Activated CD8-positive, alpha-beta T cell treated with anti-CD3 and anti-CD28 coated beads, Interleukin-2, amount 10 ng/mL, durations not matched to agents 7 days and 5 days (primary cell): ENCODE results near the gene WFDC8. TPM values are rescaled to one million over a fixed set of nuclear protein-coding genes. Genes with fewer than 3 reads are reported as not detected.
A peak's percentile ranks its signal among the peaks of the same experiment; 100 is the strongest.

Experiments used
- ATAC-seq: fragments of 150-1000 bp; cut with Tn5 transposase; one replicate; pipeline ENCODE4 v1.10.0; 2021; ENCODE audit warnings: moderate library complexity
- CTCF ChIA-PET: fragments of 350-600 bp; sonication (Branson Sonifier 250); formaldehyde crosslinking; loops from one replicate; lab custom pipeline; 2021; ENCODE audit warnings: antibody characterized with exemption; lab: Charles Lee
- POLR2A ChIA-PET: fragments of 350-600 bp; sonication (Branson Sonifier 250); formaldehyde crosslinking; loops from one replicate; lab custom pipeline; 2021; ENCODE audit warnings: antibody characterized with exemption; lab: Charles Lee
- DNase-seq: peaks from one replicate; pipeline ENCODE4 v3.0.0-alpha.2; 2020
- H3K27ac Mint-ChIP-seq: one replicate; pipeline ENCODE4 v1.8.0; 2021; ENCODE audit warnings: mild to moderate bottlenecking, mixed read lengths
- H3K27me3 Mint-ChIP-seq: one replicate; pipeline ENCODE4 v1.8.0; 2021; ENCODE audit warnings: low read depth, mixed read lengths
- H3K36me3 Mint-ChIP-seq: one replicate; pipeline ENCODE4 v1.8.0; 2021; ENCODE audit warnings: low read depth, mixed read lengths
- H3K4me1 Mint-ChIP-seq: one replicate; pipeline ENCODE4 v1.8.0; 2021; ENCODE audit warnings: low read depth, mixed read lengths
- H3K4me3 Mint-ChIP-seq: one replicate; pipeline ENCODE4 v1.8.0; 2021; ENCODE audit warnings: mild to moderate bottlenecking, mixed read lengths
- H3K9me3 Mint-ChIP-seq: one replicate; pipeline ENCODE4 v1.8.0; 2022; ENCODE audit warnings: mixed read lengths; ENCODE audit not compliant: insufficient read depth
- total RNA-seq, 2 experiments: library from RNA; stranded (reverse); gene quantifications; one replicate each; pipeline ENCODE4 v1.2.3, GENCODE V29; 2021

WFDC8 gene
- total RNA-seq: not detected

GRCh38 chr20:45579184-45579583 lies at the start of gene WFDC8:
Gene WFDC8, minus strand, starts transcription at chr20:45579284. Its CDS starts 37 bp downstream, at chr20:45579247.
- ATAC-seq: no peak
- no peaks in the 10 kb centered on the region for H3K4me1 Mint-ChIP-seq
- H3K27ac Mint-ChIP-seq: no peak within 1 kb of the TSS
- ChIA-PET CTCF (no interaction called here), POLR2A (no interaction called here)
- H3K36me3 Mint-ChIP-seq: no peaks in the 10 kb centered on the region
- H3K4me3 Mint-ChIP-seq: no peak within 1 kb of the TSS
- no peaks in the 10 kb centered on the region for H3K9me3 Mint-ChIP-seq
- H3K27me3 Mint-ChIP-seq: peaks cover 27% of the 10 kb centered on the region
- DNase-seq: no peak

GRCh38 chr20:45626540-45626939 lies 47.5 kb upstream of the WFDC8 start:
- POLR2A ChIA-PET: no interaction called here
- Mint-ChIP-seq H3K36me3 (no peaks in the 10 kb centered on the region), H3K27me3 (peaks cover 9% of the 10 kb centered on the region), H3K27ac (no peak overlapping the region), H3K9me3 (no peaks in the 10 kb centered on the region), H3K4me1 (no peaks in the 10 kb centered on the region), H3K4me3 (no peak overlapping the region)
- DNase-seq (no peak), ATAC-seq (no peak)
- CTCF ChIA-PET: interaction anchor here (4.4 kb wide), 1 partner anchor 144 kb away, joined by 26 read pairs; no protein-coding TSS in a partner anchor

GRCh38 chr20:45621593-45621992 lies 42.5 kb upstream of the WFDC8 start:
- ATAC-seq: no peak
- H3K4me3 Mint-ChIP-seq: no peak overlapping the region

GRCh38 chr20:45617591-45617990 lies 38.5 kb upstream of the WFDC8 start:
- POLR2A ChIA-PET: no interaction called here
- H3K4me3 Mint-ChIP-seq: no peak overlapping the region
- no peaks in the 10 kb centered on the region for H3K36me3 Mint-ChIP-seq
- H3K27me3 Mint-ChIP-seq: peaks cover 10% of the 10 kb centered on the region
- DNase-seq (no peak), ATAC-seq (no peak)
- H3K27ac Mint-ChIP-seq: no peak overlapping the region
- no peaks in the 10 kb centered on the region for H3K9me3 Mint-ChIP-seq
- no peaks in the 10 kb centered on the region for H3K4me1 Mint-ChIP-seq
- CTCF ChIA-PET: interaction anchor here (1.2 kb wide), 1 partner anchor 153 kb away, joined by 5 read pairs; no protein-coding TSS in a partner anchor

More at GRCh38 chr20:45621593-45621992, 42.5 kb upstream of the WFDC8 start:
- Mint-ChIP-seq H3K9me3 (no peaks in the 10 kb centered on the region), H3K27me3 (peaks cover 6% of the 10 kb centered on the region), H3K36me3 (no peaks in the 10 kb centered on the region), H3K27ac (no peak overlapping the region), H3K4me1 (no peaks in the 10 kb centered on the region)
- CTCF ChIA-PET: no interaction called here
- POLR2A ChIA-PET: no interaction called here
- DNase-seq: no peak

GRCh38 chr20:45612314-45612713 lies 33.2 kb upstream of the WFDC8 start:
- Mint-ChIP-seq H3K4me1 (peaks cover 2% of the 10 kb centered on the region), H3K36me3 (no peaks in the 10 kb centered on the region), H3K4me3 (no peak overlapping the region), H3K27me3 (peaks cover 6% of the 10 kb centered on the region), H3K27ac (no peak overlapping the region), H3K9me3 (peaks cover 10% of the 10 kb centered on the region)
- CTCF ChIA-PET: no interaction called here
- ATAC-seq: no peak
- POLR2A ChIA-PET: no interaction called here
- DNase-seq: no peak

- H3K27ac Mint-ChIP-seq: no peak overlapping the region
- DNase-seq (no peak), ATAC-seq (no peak)
- H3K4me3 Mint-ChIP-seq: no peak overlapping the region
- no peaks in the 10 kb centered on the region for H3K36me3 Mint-ChIP-seq
- peaks cover 2% of the 10 kb centered on the region for H3K4me1 Mint-ChIP-seq
- peaks cover 15% of the 10 kb centered on the region for H3K9me3 Mint-ChIP-seq
- peaks cover 4% of the 10 kb centered on the region for H3K27me3 Mint-ChIP-seq
- POLR2A ChIA-PET: interaction anchor here (1.1 kb wide), 1 partner anchor 160 kb away, joined by 3 read pairs; no protein-coding TSS in a partner anchor
- CTCF ChIA-PET: no interaction called here
These were observed 32.0 kb upstream of the WFDC8 start for GRCh38 chr20:45611054-45611453.

GRCh38 chr20:45607810-45608209 lies 28.7 kb upstream of the WFDC8 start:
- Mint-ChIP-seq H3K4me1 (peaks cover 2% of the 10 kb centered on the region), H3K27me3 (no peaks in the 10 kb centered on the region), H3K9me3 (peaks cover 20% of the 10 kb centered on the region), H3K27ac (no peak overlapping the region), H3K4me3 (no peak overlapping the region), H3K36me3 (no peaks in the 10 kb centered on the region)
- POLR2A ChIA-PET: no interaction called here
- DNase-seq (no peak), ATAC-seq (no peak)
- CTCF ChIA-PET: no interaction called here

GRCh38 chr20:45595235-45595634 lies 16.2 kb upstream of the WFDC8 start:
- ATAC-seq: no peak

GRCh38 chr20:45593498-45593897 lies 14.4 kb upstream of the WFDC8 start:
- CTCF ChIA-PET: interaction anchor here (1.0 to 3.7 kb wide), 3 partner anchors 134 to 177 kb away, joined by 3 to 18 read pairs (median 3); no protein-coding TSS in a partner anchor
- no peaks in the 10 kb centered on the region for H3K4me1 Mint-ChIP-seq

More at GRCh38 chr20:45595235-45595634, 16.2 kb upstream of the WFDC8 start:
- Mint-ChIP-seq H3K27me3 (peaks cover 22% of the 10 kb centered on the region), H3K36me3 (no peaks in the 10 kb centered on the region), H3K4me3 (no peak overlapping the region), H3K9me3 (no peaks in the 10 kb centered on the region), H3K4me1 (no peaks in the 10 kb centered on the region), H3K27ac (no peak overlapping the region)
- ChIA-PET CTCF (interaction anchor here (3.7 kb wide), 1 partner anchor 176 kb away, joined by 18 read pairs; no protein-coding TSS in a partner anchor), POLR2A (no interaction called here)
- DNase-seq: no peak

GRCh38 chr20:45592574-45593189 lies 13.6 kb upstream of the WFDC8 start:
- Mint-ChIP-seq H3K27me3 (peaks cover 23% of the 10 kb centered on the region), H3K36me3 (no peaks in the 10 kb centered on the region), H3K9me3 (no peaks in the 10 kb centered on the region), H3K4me3 (no peak overlapping the region), H3K27ac (no peak overlapping the region), H3K4me1 (no peaks in the 10 kb centered on the region)
- peak; percentile 60 for ATAC-seq
- ChIA-PET CTCF (interaction anchor here (0.6 to 3.7 kb wide), 5 partner anchors 71 to 274 kb away, joined by 3 to 19 read pairs (median 4); no protein-coding TSS in a partner anchor), POLR2A (no interaction called here)
- DNase-seq: peak; percentile 50

More at GRCh38 chr20:45593498-45593897, 14.4 kb upstream of the WFDC8 start:
- Mint-ChIP-seq H3K27me3 (peaks cover 24% of the 10 kb centered on the region), H3K9me3 (no peaks in the 10 kb centered on the region), H3K27ac (no peak overlapping the region), H3K36me3 (no peaks in the 10 kb centered on the region), H3K4me3 (no peak overlapping the region)
- no peak for ATAC-seq
- DNase-seq: no peak
- POLR2A ChIA-PET: no interaction called here

- peaks cover 18% of the 10 kb centered on the region for H3K27me3 Mint-ChIP-seq
- DNase-seq (no peak), ATAC-seq (no peak)
- ChIA-PET CTCF (no interaction called here), POLR2A (no interaction called here)
- H3K4me1 Mint-ChIP-seq: no peaks in the 10 kb centered on the region
- no peak overlapping the region for H3K4me3 Mint-ChIP-seq
- no peaks in the 10 kb centered on the region for H3K9me3 Mint-ChIP-seq
- no peaks in the 10 kb centered on the region for H3K36me3 Mint-ChIP-seq
- H3K27ac Mint-ChIP-seq: no peak overlapping the region
These were observed 10.6 kb upstream of the WFDC8 start for GRCh38 chr20:45589725-45590124.

GRCh38 chr20:45588800-45589199 lies 9.7 kb upstream of the WFDC8 start:
- ChIA-PET POLR2A (no interaction called here), CTCF (no interaction called here)

More at GRCh38 chr20:45588800-45589199, 9.7 kb upstream of the WFDC8 start:
- DNase-seq (no peak), ATAC-seq (no peak)
- Mint-ChIP-seq H3K27me3 (peaks cover 10% of the 10 kb centered on the region), H3K9me3 (no peaks in the 10 kb centered on the region), H3K4me3 (no peak overlapping the region), H3K27ac (no peak overlapping the region), H3K36me3 (no peaks in the 10 kb centered on the region), H3K4me1 (no peaks in the 10 kb centered on the region)
